HCT116 (cell line): ENCODE results near the gene SLC22A7. TPM values are rescaled to one million over a fixed set of nuclear protein-coding genes. Genes with fewer than 3 reads are reported as not detected.

Source experiments
- ATAC-seq: fragments of 200-7000 bp; cut with Tn5 transposase; 2 replicates; pipeline ENCODE4 v1.9.1; 2020; ENCODE audit warnings: mild to moderate bottlenecking, moderate library complexity
- BruUV-seq: library from RNA; stranded (reverse); fragments of 400-500 nt; replicated peaks from 2 replicates; lab custom pipeline; 2021; lab: Mats Ljungman, UMichigan
- CTCF ChIA-PET: fragments of 300-600 bp; sonication (Branson Sonifier 250); formaldehyde crosslinking; loops from one replicate; lab custom pipeline; 2021; ENCODE audit warnings: antibody characterized with exemption; lab: Charles Lee
- POLR2A ChIA-PET: fragments of 300-600, 350-600 bp; sonication (Branson Sonifier 250); formaldehyde crosslinking; loops from one replicate; lab custom pipeline; 2021; ENCODE audit warnings: antibody characterized with exemption; lab: Charles Lee
- RAD21 ChIA-PET, 2 experiments: fragments of 300-600 bp; sonication (Branson Sonifier 250); formaldehyde crosslinking; loops; one replicate each; lab custom pipeline; 2023; ENCODE audit warnings: low total read pairs in 2 of 2; ENCODE audit not compliant: uncharacterized antibody in 2 of 2, unreplicated experiment in 2 of 2, low non-redundant PET in 1 of 2; lab: Charles Lee
- DNase-seq: peaks from one replicate; pipeline ENCODE4 v3.0.0-alpha.2; 2010; ENCODE audit warnings: low read depth, low spot score
- H2AFZ ChIP-seq: fragments of 200-600 bp; shearing (Covaris generic), sonication (generic); 2 replicates; pipeline ENCODE4 v1.6.1; 2017; ENCODE audit warnings: low read depth, mixed run types, mixed read lengths, antibody characterized with exemption, low read length; ENCODE audit not compliant: poor library complexity, severe bottlenecking
- H3K27ac ChIP-seq: 2 replicates; pipeline ENCODE4 v1.5.1; 2012; ENCODE audit warnings: low read depth, low read length
- H3K27me3 ChIP-seq: fragments of 200-600 bp; sonication (generic); 2 replicates; pipeline ENCODE4 v1.6.1; 2016; ENCODE audit warnings: mixed run types, low read length, mixed read lengths; ENCODE audit not compliant: insufficient read depth
- H3K36me3 ChIP-seq, 2 experiments: fragments of 200-500 bp in 1 of 2; fragments of 200-600 bp in 1 of 2; sonication (Bioruptor generic) in 1 of 2; sonication (generic) in 1 of 2; 2 replicates each; pipeline versions ENCODE4 v1.5.1 to v1.6.1; 2014 to 2016; ENCODE audit warnings: low read length in 2 of 2, inconsistent platforms in 1 of 2, mixed read lengths in 1 of 2, mixed run types in 1 of 2; ENCODE audit not compliant: insufficient read depth in 2 of 2, control insufficient read depth in 1 of 2
- H3K4me1 ChIP-seq, 2 experiments: fragments of 200-600 bp in 1 of 2; sonication (generic) in 1 of 2; 2 replicates each; pipeline versions ENCODE4 v1.5.1 to v1.6.1; 2012 to 2017; ENCODE audit warnings: low read length in 2 of 2, inconsistent platforms in 1 of 2, mild to moderate bottlenecking in 1 of 2, mixed read lengths in 1 of 2, mixed run types in 1 of 2, moderate library complexity in 1 of 2; ENCODE audit not compliant: insufficient read depth in 2 of 2, control insufficient read depth in 1 of 2
- H3K4me2 ChIP-seq: fragments of 200-600 bp; sonication (generic); 2 replicates; pipeline ENCODE4 v1.6.1; 2017; ENCODE audit warnings: mixed run types, low read length, mixed read lengths
- H3K4me3 ChIP-seq, 2 experiments: fragments of 200-600 bp in 1 of 2; sonication (generic) in 1 of 2; replicated peaks in 1 of 2; 2 replicates each; pipeline ENCODE4 v1.5.1; 2011 to 2016; ENCODE audit warnings: low read length in 2 of 2, control low read depth in 1 of 2, low read depth in 1 of 2, mild to moderate bottlenecking in 1 of 2, mixed read lengths in 1 of 2, mixed run types in 1 of 2
- H3K79me2 ChIP-seq: fragments of 200-600 bp; sonication (generic); 2 replicates; pipeline ENCODE4 v1.6.1; 2017; ENCODE audit warnings: mild to moderate bottlenecking, mixed run types, low read length, moderate library complexity, mixed read lengths; ENCODE audit not compliant: insufficient read depth
- H3K9ac ChIP-seq: fragments of 200-600 bp; sonication (generic); 2 replicates; pipeline ENCODE4 v1.6.1; 2016; ENCODE audit warnings: low read length, mixed read lengths
- H3K9me2 ChIP-seq: fragments of 200-600 bp; sonication (generic), shearing (Covaris generic); 2 replicates; pipeline ENCODE4 v1.6.1; 2017; ENCODE audit warnings: mixed run types, mild to moderate bottlenecking, moderate library complexity; ENCODE audit not compliant: insufficient read depth
- H3K9me3 ChIP-seq, 2 experiments: fragments of 200-500 bp in 1 of 2; fragments of 200-600 bp in 1 of 2; sonication (Bioruptor generic) in 1 of 2; sonication (generic) in 1 of 2; 2 replicates each; pipeline ENCODE4 v1.6.1; 2014 to 2017; ENCODE audit warnings: low read length in 2 of 2, mixed read lengths in 2 of 2, inconsistent platforms in 1 of 2, low read depth in 1 of 2, mild to moderate bottlenecking in 1 of 2, mixed run types in 1 of 2, moderate library complexity in 1 of 2; ENCODE audit not compliant: control insufficient read depth in 1 of 2, insufficient read depth in 1 of 2
- H4K20me1 ChIP-seq: fragments of 200-600 bp; sonication (generic), shearing (Covaris generic); 2 replicates; pipeline ENCODE4 v1.6.1; 2017; ENCODE audit warnings: mixed run types, mild to moderate bottlenecking, moderate library complexity; ENCODE audit not compliant: insufficient read depth
- CTCF ChIP-seq, 3 experiments: fragments of 200-600 bp in 1 of 3; sonication (generic) in 1 of 3; IDR thresholded peaks in 2 of 3; conservative IDR thresholded peaks in 1 of 3; 2 replicates each; pipeline ENCODE4 v1.5.1; 2012 to 2017; ENCODE audit warnings: low read depth in 2 of 3, low read length in 2 of 3, antibody characterized with exemption in 1 of 3, borderline replicate concordance in 1 of 3, control low read depth in 1 of 3, mild to moderate bottlenecking in 1 of 3, mixed read lengths in 1 of 3, mixed run types in 1 of 3, moderate library complexity in 1 of 3; ENCODE audit not compliant: insufficient read depth in 1 of 3
- EZH2phosphoT487 ChIP-seq: fragments of 200-600 bp; IDR thresholded peaks from 2 replicates; pipeline ENCODE4 v1.6.1; 2018; ENCODE audit warnings: antibody characterized with exemption, borderline replicate concordance
- POLR2AphosphoS5 ChIP-seq: IDR thresholded peaks from 2 replicates; pipeline ENCODE4 v1.6.1; 2011; ENCODE audit warnings: mild to moderate bottlenecking, low read depth, low read length, moderate library complexity
- YY1 ChIP-seq: IDR thresholded peaks from 2 replicates; pipeline ENCODE4 v1.6.1; 2011; ENCODE audit warnings: low read length, low read depth, moderate library complexity, mild to moderate bottlenecking; ENCODE audit not compliant: insufficient replicate concordance; ENCODE audit errors: extremely low read depth
- intact Hi-C: fragments of 100-400 bp; cut with micrococcal nuclease; formaldehyde crosslinking; loops from 2 replicates; pipeline ENCODE4 v1.10.0; 2022
- total RNA-seq: library from RNA; stranded (reverse); gene quantifications from one replicate; pipeline ENCODE4 v1.2.1, GENCODE V29; 2021; ENCODE audit not compliant: unreplicated experiment

Gene SLC22A7
- total RNA-seq, 1 experiment from 2014 or later = not detected

- no peaks in the 10 kb centered on the region for H3K79me2 ChIP-seq
- ChIA-PET POLR2A (no interaction called here), CTCF (interaction anchor here (1.6 kb wide), 1 partner anchor 12 kb away, joined by 3 read pairs; the partner anchor contains the start of gene SLC22A7), RAD21 (interaction anchor here in 1 of 2 experiments (1.0 kb wide), 1 partner anchor 57 kb away, joined by 3 read pairs; the partner anchor contains the start of gene DNPH1)
- no peak overlapping the region for H3K9ac ChIP-seq
- intact Hi-C loops = no loop called here
- H2AFZ ChIP-seq = no peak overlapping the region
- no peaks in the 10 kb centered on the region for H3K9me2 ChIP-seq
- H3K27me3 ChIP-seq = no peaks in the 10 kb centered on the region
- H3K36me3 ChIP-seq = no peaks in the 10 kb centered on the region
- H4K20me1 ChIP-seq = no peaks in the 10 kb centered on the region
- no peak overlapping the region for H3K27ac ChIP-seq
- BruUV-seq = no TSS peak
- TF ChIP-seq POLR2AphosphoS5 = no peak
- no peaks in the 10 kb centered on the region for H3K4me1 ChIP-seq
- no peaks in the 10 kb centered on the region for H3K9me3 ChIP-seq
- no peak overlapping the region for H3K4me2 ChIP-seq
- DNase-seq (no peak), ATAC-seq (no peak)
- no peak overlapping the region for H3K4me3 ChIP-seq
These were observed 11.5 kb upstream of the SLC22A7 start for GRCh38 chr6:43286456-43286979.

GRCh38 chr6:43286980-43287716, 10.9 kb upstream of the SLC22A7 start:
- no TSS peak for BruUV-seq
- Histone ChIP-seq H4K20me1 (no peaks in the 10 kb centered on the region), H3K9me3 (no peaks in the 10 kb centered on the region), H3K79me2 (no peaks in the 10 kb centered on the region), H3K4me3 (no peak overlapping the region), H3K4me2 (no peak overlapping the region), H3K4me1 (no peaks in the 10 kb centered on the region), H3K36me3 (no peaks in the 10 kb centered on the region), H3K9ac (no peak overlapping the region), H3K27me3 (no peaks in the 10 kb centered on the region), H2AFZ (no peak overlapping the region), H3K27ac (no peak overlapping the region), H3K9me2 (no peaks in the 10 kb centered on the region)
- ATAC-seq (no peak; the same call in 1 of the 2 replicates), DNase-seq (no peak)
- CTCF ChIA-PET = interaction anchor here (0.6 to 1.6 kb wide), 2 partner anchors 11 to 47 kb away, joined by 3 read pairs; partner anchors contain the start of gene SLC22A7
- POLR2A ChIA-PET = no interaction called here
- intact Hi-C loops = no loop called here
- TF ChIP-seq EZH2phosphoT487 (no peak), CTCF (IDR thresholded peaks at IDR 0.05 in 2 of 3, conservative IDR thresholded peaks at IDR 0.05 in 1 of 3; ENCODE audit: borderline replicate concordance in 1 of 3, insufficient read depth in 1 of 3, low read depth in 2 of 3, low read length in 2 of 3) (peak in 1 of 3 experiments; percentile 10; a peak in 1 of 6 replicates), YY1 (no peak)
- RAD21 ChIA-PET = interaction anchor here in 1 of 2 experiments (1.0 kb wide), 1 partner anchor 58 kb away, joined by 3 read pairs; the partner anchor contains the start of gene DNPH1
